HepG2 (cell line): ENCODE data around the gene ZFPM1. TPM values are rescaled to one million over a fixed set of nuclear protein-coding genes. Genes with fewer than 3 reads are reported as not detected.

Experiments used
- ATF5 ChIP-seq: sonication (generic); formaldehyde crosslinking; IDR thresholded peaks from 2 replicates; pipeline ENCODE4 v1.4.0; 2020; ENCODE audit warnings: mild to moderate bottlenecking, low read depth, missing genetic modification reagents
- ATF6 ChIP-seq: sonication (generic); formaldehyde crosslinking; conservative IDR thresholded peaks from 2 replicates; pipeline ENCODE4 v1.4.0; 2020; ENCODE audit warnings: missing genetic modification reagents
- CBFB ChIP-seq: sonication (generic); formaldehyde crosslinking; IDR thresholded peaks from 2 replicates; pipeline ENCODE4 v1.4.0; 2020; ENCODE audit warnings: missing genetic modification reagents
- DZIP1 ChIP-seq: sonication (generic); formaldehyde crosslinking; IDR thresholded peaks from 2 replicates; pipeline ENCODE4 v1.5.0; 2020; ENCODE audit warnings: mild to moderate bottlenecking, missing genetic modification reagents
- ERF ChIP-seq: IDR thresholded peaks from 2 replicates; pipeline ENCODE4 v1.6.1; 2018; ENCODE audit warnings: missing biosample characterization, missing genetic modification reagents
- GTF3A ChIP-seq: sonication (generic); formaldehyde crosslinking; conservative IDR thresholded peaks from 2 replicates; pipeline ENCODE4 v1.4.0; 2020; ENCODE audit warnings: mild to moderate bottlenecking, missing genetic modification reagents
- HINFP ChIP-seq: sonication (generic); formaldehyde crosslinking; IDR thresholded peaks from 2 replicates; pipeline ENCODE4 v1.4.0; 2020; ENCODE audit warnings: low read depth, mild to moderate bottlenecking, missing genetic modification reagents
- IRF9 ChIP-seq: sonication (generic); formaldehyde crosslinking; IDR thresholded peaks from 2 replicates; pipeline ENCODE4 v1.8.0; 2022; ENCODE audit warnings: missing genetic modification reagents, mild to moderate bottlenecking, borderline replicate concordance
- KDM1A ChIP-seq: IDR thresholded peaks from 2 replicates; pipeline ENCODE4 v1.6.1; 2016; ENCODE audit warnings: missing compliant biosample characterization
- KLF11 ChIP-seq: IDR thresholded peaks from 2 replicates; pipeline ENCODE4 v1.6.1; 2016; ENCODE audit warnings: missing compliant biosample characterization
- NCOR1 ChIP-seq: fragments of 200-600 bp; sonication (generic); IDR thresholded peaks from 2 replicates; pipeline ENCODE4 v1.7.0; 2017; ENCODE audit warnings: antibody characterized with exemption, low read length, borderline replicate concordance
- NFE2L2 ChIP-seq: fragments of 150-350 bp; IDR thresholded peaks from 2 replicates; pipeline ENCODE4 v1.6.1; 2014; ENCODE audit warnings: low read length
- NFYC ChIP-seq: IDR thresholded peaks from 2 replicates; pipeline ENCODE4 v1.6.1; 2016; ENCODE audit warnings: missing genetic modification reagents, missing compliant biosample characterization
- SAP130 ChIP-seq: IDR thresholded peaks from 2 replicates; pipeline ENCODE4 v1.6.1; 2016; ENCODE audit warnings: low read depth
- SP2 ChIP-seq: sonication (generic); formaldehyde crosslinking; IDR thresholded peaks from 2 replicates; pipeline ENCODE4 v1.5.1; 2020; ENCODE audit warnings: mild to moderate bottlenecking, missing genetic modification reagents
- TOE1 ChIP-seq: sonication (generic); formaldehyde crosslinking; IDR thresholded peaks from 2 replicates; pipeline ENCODE4 v1.4.0; 2020; ENCODE audit warnings: mild to moderate bottlenecking, missing genetic modification reagents
- ZBTB1 ChIP-seq: sonication (generic); formaldehyde crosslinking; IDR thresholded peaks from 2 replicates; pipeline ENCODE4 v1.4.0; 2020; ENCODE audit warnings: missing genetic modification reagents, borderline replicate concordance
- ZNF251 ChIP-seq: sonication (generic); formaldehyde crosslinking; IDR thresholded peaks from 2 replicates; pipeline ENCODE4 v1.9.0; 2021; ENCODE audit warnings: mild to moderate bottlenecking, missing genetic modification reagents
- ZNF503 ChIP-seq: sonication (generic); formaldehyde crosslinking; IDR thresholded peaks from 2 replicates; pipeline ENCODE4 v1.4.0; 2020; ENCODE audit warnings: missing genetic modification reagents
- ZSCAN22 ChIP-seq: sonication (generic); formaldehyde crosslinking; IDR thresholded peaks from 2 replicates; pipeline ENCODE4 v1.4.0; 2020; ENCODE audit warnings: mild to moderate bottlenecking, missing genetic modification reagents
- polyA plus RNA-seq, 8 experiments: library from polyadenylated mRNA; depleted of rRNA in 3 of 8; stranded (reverse) in 7 of 8; unstranded in 1 of 8; fragments of >200 nt; fragmentation: Illumina TruSeq in 4 of 8; extraction: Trizol in 4 of 8; gene quantifications; 2 replicates each; pipeline versions ENCODE4 v1.2.1 to v1.2.3, GENCODE V29; 2011 to 2016; ENCODE audit warnings: low read depth in 4 of 8, missing spikeins in 1 of 8, mixed read lengths in 1 of 8; ENCODE audit not compliant: insufficient read depth in 1 of 8
- total RNA-seq, 5 experiments: library from RNA; depleted of rRNA; stranded (reverse); fragments of >200 nt; fragmentation: Illumina TruSeq; extraction: Trizol; gene quantifications; 2 replicates each; pipeline ENCODE4 v1.2.3, GENCODE V29; 2016; ENCODE audit warnings: low read depth in 1 of 5

The ZFPM1 gene
- total and polyA plus RNA-seq, 2 of the 13 experiments (the other 11 are each of a cell fraction or from before 2014, with no cell fraction given): 1.3 to 3.8 TPM

- TF ChIP-seq ZNF251 (CRISPR knock-in tag) (no peak), KLF11 (CRISPR knock-in tag) (no peak), ZSCAN22 (CRISPR knock-in tag) (0 out of 2 replicates have a peak, but pooled peaks have one; percentile 52), ATF6 (CRISPR knock-in tag) (no peak), ATF5 (CRISPR knock-in tag) (0 out of 2 replicates have a peak, but pooled peaks have one; percentile 24), SAP130 (CRISPR knock-in tag) (peak; percentile 95), GTF3A (CRISPR knock-in tag) (no peak; the same call in 1 of the 2 replicates), HINFP (peak; percentile 37; the same call in 1 of the 2 replicates), NFE2L2 (no peak), NCOR1 (no peak), DZIP1 (peak; percentile 77), ZBTB1 (no peak), TOE1 (CRISPR knock-in tag) (no peak), IRF9 (peak; percentile 73; the same call in 1 of the 2 replicates), SP2 (CRISPR knock-in tag) (peak; percentile 80), NFYC (CRISPR knock-in tag) (0 out of 2 replicates have a peak, but pooled peaks have one; percentile 27), KDM1A (no peak), ERF (CRISPR knock-in tag) (peak; percentile 67), CBFB (peak; percentile 76; the same call in 1 of the 2 replicates), ZNF503 (CRISPR knock-in tag) (peak; percentile 63; the same call in 1 of the 2 replicates)
These were observed 117.1 kb downstream of the ZFPM1 start, which contains the start of gene ZC3H18 (continued) for GRCh38 chr16:88569985-88570690.
